Brain microvascular endothelial cell (primary cell): ENCODE data around the gene REST.
"Not testable (repeated sequence)": the region's sequence is repeated elsewhere in the genome, so short reads cannot be mapped to it uniquely, and the experiment has no call there.

Experiments used
- DNase-seq: peaks from one replicate; pipeline ENCODE4 v3.0.0-alpha.2; 2020
- H3K27ac ChIP-seq: fragments of 250-450 bp; sonication (Bioruptor Pico); 2 replicates; pipeline ENCODE4 v1.5.1; 2020; ENCODE audit warnings: mild to moderate bottlenecking, moderate library complexity
- H3K27me3 ChIP-seq: fragments of 250-450 bp; sonication (Bioruptor Pico); replicated peaks from 2 replicates; pipeline ENCODE4 v1.5.1; 2020; ENCODE audit warnings: mild to moderate bottlenecking
- H3K36me3 ChIP-seq: fragments of 250-450 bp; sonication (Bioruptor Pico); replicated peaks from 2 replicates; pipeline ENCODE4 v1.5.1; 2020; ENCODE audit warnings: mild to moderate bottlenecking
- H3K4me3 ChIP-seq: 2 replicates; pipeline ENCODE4 v1.5.1; 2011; ENCODE audit warnings: low read depth, mild to moderate bottlenecking, control low read depth, low read length, moderate library complexity
- CTCF ChIP-seq: IDR thresholded peaks from 2 replicates; pipeline ENCODE4 v1.5.1; 2011; ENCODE audit warnings: low read depth, mild to moderate bottlenecking, moderate library complexity, low read length, control low read depth, inconsistent platforms; ENCODE audit errors: missing control alignments
- in situ Hi-C: cut with HindIII; loops from 2 replicates; pipeline ENCODE4 v1.10.0; 2017; ENCODE audit warnings: low sequenced_read_pairs, low pct_ligation_motif_present

Gene REST

GRCh38 chr4:56880572-56880971 lies 27.1 kb upstream of the REST start:
- no peaks in the 10 kb centered on the region for H3K36me3 ChIP-seq
- H3K4me3 ChIP-seq = no peak overlapping the region
- no peaks in the 10 kb centered on the region for H3K27me3 ChIP-seq
- TF ChIP-seq CTCF = no peak
- H3K27ac ChIP-seq = no peak overlapping the region
- no peak for DNase-seq
- in situ Hi-C loops = no loop called here

- DNase-seq, H3K27me3 ChIP-seq, in situ Hi-C loops: not testable (repeated sequence)
Observed at GRCh38 chr4:56884511-56884910, 23.2 kb upstream of the REST start.

GRCh38 chr4:56892691-56893090 lies 15.0 kb upstream of the REST start:
- no peak for DNase-seq
- in situ Hi-C loops = no loop called here
- no peak for TF ChIP-seq CTCF
- Histone ChIP-seq H3K27ac (no peak overlapping the region), H3K4me3 (no peak overlapping the region), H3K27me3 (no peaks in the 10 kb centered on the region), H3K36me3 (no peaks in the 10 kb centered on the region)

More at GRCh38 chr4:56884511-56884910, 23.2 kb upstream of the REST start:
- not testable (repeated sequence) for H3K4me3 ChIP-seq, H3K36me3 ChIP-seq, H3K27ac ChIP-seq

GRCh38 chr4:56897842-56898241 lies 9.9 kb upstream of the REST start:
- H3K27ac ChIP-seq, in situ Hi-C loops, H3K27me3 ChIP-seq, DNase-seq, H3K36me3 ChIP-seq, H3K4me3 ChIP-seq: not testable (repeated sequence)

GRCh38 chr4:56900186-56900585 lies 7.5 kb upstream of the REST start:
- in situ Hi-C loops, H3K27ac ChIP-seq, H3K36me3 ChIP-seq, H3K4me3 ChIP-seq, DNase-seq, H3K27me3 ChIP-seq: not testable (repeated sequence)

- H3K36me3 ChIP-seq = no peaks in the 10 kb centered on the region
- no peak for DNase-seq
- in situ Hi-C loops = no loop called here
- no peaks in the 10 kb centered on the region for H3K27me3 ChIP-seq
- no peak overlapping the region for H3K4me3 ChIP-seq
- H3K27ac ChIP-seq = no peak overlapping the region
- TF ChIP-seq CTCF = no peak
Observed at GRCh38 chr4:56902703-56903102, 5.0 kb upstream of the REST start.

GRCh38 chr4:56905796-56906195 lies 1.9 kb upstream of the REST start:
- DNase-seq = no peak
- Histone ChIP-seq H3K4me3 (no peak overlapping the region), H3K27me3 (no peaks in the 10 kb centered on the region), H3K27ac (no peak overlapping the region), H3K36me3 (no peaks in the 10 kb centered on the region)
- in situ Hi-C loops = no loop called here
- no peak for TF ChIP-seq CTCF
